GM21381 (cell line): ENCODE results near the gene GSDME.

Source experiments
- ATAC-seq: cut with Tn5 transposase; IDR thresholded peaks from one replicate; pipeline ENCODE4 v1.9.1; 2021; ENCODE audit warnings: mild to moderate bottlenecking, moderate library complexity; ENCODE audit not compliant: unreplicated experiment

Gene GSDME

GRCh38 chr7:24707988-24708615, 49.2 kb downstream of the GSDME start:
- no peak for ATAC-seq

- no peak for ATAC-seq
Observed at GRCh38 chr7:24706211-24707170, 50.8 kb downstream of the GSDME start.

- no peak for ATAC-seq
Observed at GRCh38 chr7:24705461-24705954, 51.8 kb downstream of the GSDME start.

GRCh38 chr7:24704311-24704710, 53.0 kb downstream of the GSDME start:
- ATAC-seq: no peak

- no peak for ATAC-seq
Observed at GRCh38 chr7:24703296-24703695, 54.0 kb downstream of the GSDME start.

GRCh38 chr7:24702755-24703154, 54.5 kb downstream of the GSDME start:
- no peak for ATAC-seq

GRCh38 chr7:24701261-24702235, 55.7 kb downstream of the GSDME start:
- ATAC-seq: no peak

- no peak for ATAC-seq
Observed at GRCh38 chr7:24700521-24701260, 56.6 kb downstream of the GSDME start.

- ATAC-seq: no peak
Observed at GRCh38 chr7:24698531-24699266, 58.6 kb downstream of the GSDME start.

- no peak for ATAC-seq
Observed at GRCh38 chr7:24697416-24697815, 59.8 kb downstream of the GSDME start.

GRCh38 chr7:24692592-24692991, 64.7 kb downstream of the GSDME start:
- no peak for ATAC-seq

GRCh38 chr7:24690251-24690650, 67.0 kb downstream of the GSDME start:
- no peak for ATAC-seq

GRCh38 chr7:24685708-24686107, 71.6 kb downstream of the GSDME start:
- no peak for ATAC-seq

- ATAC-seq: no peak
Observed at GRCh38 chr7:24670782-24671181, 86.5 kb downstream of the GSDME start.

- ATAC-seq: no peak
Observed at GRCh38 chr7:24669971-24670591, 87.2 kb downstream of the GSDME start.

GRCh38 chr7:24668927-24669635, 88.2 kb downstream of the GSDME start:
- ATAC-seq: no peak

GRCh38 chr7:24665564-24666294, 91.5 kb downstream of the GSDME start:
- no peak for ATAC-seq

- no peak for ATAC-seq
Observed at GRCh38 chr7:24660546-24660945, 96.7 kb downstream of the GSDME start.
